Suppressor macrophage (primary cell): Measurements from ENCODE around the gene TBC1D5.
A peak's percentile ranks its signal among the peaks of the same experiment; 100 is the strongest.
"Not testable (repeated sequence)": the region's sequence is repeated elsewhere in the genome, so short reads cannot be mapped to it uniquely, and the experiment has no call there.

Experiments
- DNase-seq, 4 experiments: peaks; one replicate each; pipeline ENCODE4 v3.0.0-alpha.2; 2020 to 2022

The TBC1D5 gene

DNA sequence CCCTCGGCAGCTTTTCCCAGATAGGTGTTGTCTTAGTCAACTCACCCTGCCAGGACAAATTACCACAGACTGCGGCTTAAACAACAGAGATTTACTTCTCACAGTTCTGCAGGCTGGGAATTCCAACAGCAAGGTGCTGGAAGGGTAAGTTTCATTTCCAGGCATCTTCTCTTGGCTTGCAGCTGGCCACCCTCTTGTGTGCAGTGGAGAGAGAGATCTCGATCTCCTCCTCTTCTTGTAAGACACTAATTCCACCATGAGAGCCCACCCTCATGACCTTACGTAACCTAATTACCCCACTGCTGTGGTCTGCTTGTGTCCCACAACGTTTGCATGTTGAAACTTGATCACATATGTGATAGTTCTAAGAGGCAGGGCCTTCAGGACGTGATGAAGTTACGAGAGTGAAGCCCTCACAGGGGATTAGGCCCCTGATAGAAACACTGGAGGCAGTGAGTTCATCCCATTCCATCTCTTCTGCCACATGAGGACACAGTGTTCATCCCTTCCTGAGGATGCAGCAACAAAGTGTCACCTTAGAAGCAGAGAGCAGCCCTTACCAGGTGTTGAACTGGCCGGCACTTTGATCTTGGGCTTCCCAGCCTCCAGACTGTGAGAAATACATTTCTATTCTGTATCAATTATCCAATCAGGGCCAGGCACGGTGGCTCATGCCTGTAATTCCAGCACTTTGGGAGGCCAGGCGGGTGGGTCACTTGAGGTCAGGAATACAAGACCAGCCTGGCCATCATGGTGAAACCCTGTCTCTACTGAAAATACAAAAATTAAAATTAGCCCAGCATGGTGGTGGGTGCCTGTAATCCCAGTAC, 609.9 kb downstream of the TBC1D5 start:
- DNase-seq, result no peak

DNA sequence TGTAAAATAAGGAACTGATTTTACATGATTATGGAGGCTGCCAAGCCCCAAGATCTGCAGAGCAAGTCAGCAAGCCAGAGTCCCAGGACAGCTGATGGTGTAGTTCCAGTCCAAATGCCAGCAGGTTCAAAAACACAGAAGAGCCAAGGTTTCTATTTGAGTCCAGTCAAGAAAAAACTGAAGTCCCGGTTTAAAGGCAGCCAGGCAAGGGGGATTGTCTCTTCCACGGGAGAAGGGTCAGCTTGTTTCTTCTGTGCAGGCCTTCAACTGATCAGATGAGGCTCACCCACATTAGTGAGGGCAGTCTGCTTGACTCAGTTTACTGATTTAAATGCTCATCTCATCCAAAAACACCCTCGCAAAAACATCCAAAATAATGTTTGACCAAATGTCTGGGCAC, 611.5 kb downstream of the TBC1D5 start:
- no peak for DNase-seq

DNA sequence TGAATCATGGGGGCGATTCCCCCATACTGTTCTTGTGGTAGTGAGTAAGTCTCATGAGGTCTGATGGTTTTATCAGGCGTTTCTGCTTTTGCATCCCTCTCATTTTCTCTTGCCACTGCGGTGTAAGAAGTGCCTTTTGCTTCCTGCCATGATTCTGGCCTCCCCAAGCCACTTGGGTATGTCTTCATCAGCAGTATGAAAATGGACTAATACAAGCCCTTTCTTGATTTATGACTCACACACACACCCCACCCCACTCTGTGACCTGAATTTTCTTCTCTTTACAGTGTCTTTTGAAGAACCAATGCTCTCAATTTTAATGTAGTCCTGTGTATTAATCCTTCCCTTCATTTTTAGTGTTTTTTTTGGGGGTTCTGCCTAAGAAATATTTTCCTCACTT, 612.9 kb downstream of the TBC1D5 start:
- DNase-seq, result peak in 1 of 4 experiments; percentile 4

DNA sequence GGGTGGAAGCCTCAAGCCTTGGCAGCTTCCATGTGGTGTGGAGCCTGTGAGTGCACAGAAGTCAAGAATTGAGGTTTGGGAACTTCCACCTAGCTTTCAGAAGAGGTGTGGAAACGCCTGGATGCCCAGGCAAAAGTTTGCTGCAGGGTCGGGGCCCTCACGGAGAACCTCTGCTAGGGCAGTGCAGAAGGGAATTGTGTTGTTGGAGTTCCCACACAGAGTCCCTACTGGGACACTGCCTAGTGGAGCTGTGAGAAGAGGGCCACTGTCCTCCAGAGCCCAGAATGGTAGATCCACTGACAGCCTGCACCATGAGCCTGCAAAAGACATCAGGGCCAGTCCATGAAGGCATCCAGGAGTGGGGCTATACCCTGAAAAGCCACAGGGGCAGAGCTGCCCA, 613.8 kb downstream of the TBC1D5 start:
- DNase-seq, result not testable (repeated sequence)

DNA sequence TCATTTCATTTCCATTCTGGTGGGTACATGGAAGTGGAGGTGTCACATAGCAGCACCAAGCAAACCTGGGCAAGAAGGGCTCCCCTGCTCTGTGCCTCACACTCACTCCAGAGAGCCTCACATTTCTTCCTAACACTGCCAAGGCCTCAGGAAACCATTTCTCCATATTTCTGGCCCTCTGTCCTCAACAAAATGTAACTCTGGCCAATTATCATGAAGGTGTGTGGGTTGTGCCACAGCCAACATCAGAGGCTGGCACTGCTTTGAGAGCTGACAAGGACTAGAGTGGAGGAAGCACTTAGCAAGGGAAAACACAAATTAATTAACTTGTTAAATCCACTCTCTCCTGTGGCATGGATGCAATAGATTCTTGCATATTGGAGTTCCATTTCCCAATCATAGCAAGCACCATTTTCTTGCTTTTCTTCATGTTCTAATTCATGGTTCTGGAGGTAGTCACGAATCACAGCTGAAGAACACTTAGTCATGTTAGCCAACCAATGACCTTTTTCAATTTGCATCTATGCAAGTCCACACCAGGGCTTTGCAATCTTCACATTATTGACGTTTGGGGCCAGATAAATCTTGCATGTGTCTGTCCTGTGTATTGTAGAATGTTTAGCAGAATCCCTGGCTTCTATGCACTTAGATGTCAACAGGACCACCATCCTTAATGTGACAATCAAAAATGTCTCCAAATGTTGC, 616.5 kb downstream of the TBC1D5 start:
- no peak for DNase-seq

DNA sequence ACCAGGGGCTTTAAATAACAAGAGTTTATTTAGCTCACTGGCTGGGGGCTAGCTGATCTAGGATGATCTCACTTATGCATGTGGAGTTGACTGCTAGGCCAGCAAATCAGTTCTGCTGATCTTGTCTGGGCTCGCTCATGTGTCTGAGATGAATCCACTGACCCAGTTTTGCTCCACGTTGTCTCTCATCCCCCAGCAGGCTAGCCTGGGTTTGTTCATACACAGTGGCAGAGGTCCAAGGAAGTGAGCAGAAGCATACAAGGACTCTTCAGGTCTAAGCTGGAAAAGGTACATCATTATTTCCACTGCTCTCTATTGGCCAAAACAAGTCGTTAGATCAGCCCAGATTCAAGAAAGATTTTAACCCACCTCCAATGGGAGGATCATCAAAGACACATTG, 619.7 kb downstream of the TBC1D5 start:
- DNase-seq, result no peak

DNA sequence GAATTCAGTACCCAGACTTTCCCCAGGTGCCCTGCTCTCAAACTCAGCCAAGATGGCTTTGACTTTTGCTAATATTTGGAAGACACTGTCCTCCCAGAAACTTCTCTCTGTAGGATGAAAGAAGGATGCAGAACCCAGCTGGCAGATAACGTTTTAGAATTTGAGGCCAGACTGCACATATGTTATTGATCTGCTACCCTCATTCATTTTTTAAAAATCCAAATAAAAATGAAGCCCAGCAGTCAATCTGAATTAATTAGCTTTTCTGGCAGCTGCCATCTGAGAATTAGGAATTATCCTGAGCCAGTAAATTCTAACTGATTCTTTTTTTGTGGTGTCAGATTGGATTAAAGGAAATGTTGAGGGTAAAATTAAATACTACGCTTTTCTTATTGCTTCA, 621.1 kb downstream of the TBC1D5 start:
- no peak for DNase-seq

DNA sequence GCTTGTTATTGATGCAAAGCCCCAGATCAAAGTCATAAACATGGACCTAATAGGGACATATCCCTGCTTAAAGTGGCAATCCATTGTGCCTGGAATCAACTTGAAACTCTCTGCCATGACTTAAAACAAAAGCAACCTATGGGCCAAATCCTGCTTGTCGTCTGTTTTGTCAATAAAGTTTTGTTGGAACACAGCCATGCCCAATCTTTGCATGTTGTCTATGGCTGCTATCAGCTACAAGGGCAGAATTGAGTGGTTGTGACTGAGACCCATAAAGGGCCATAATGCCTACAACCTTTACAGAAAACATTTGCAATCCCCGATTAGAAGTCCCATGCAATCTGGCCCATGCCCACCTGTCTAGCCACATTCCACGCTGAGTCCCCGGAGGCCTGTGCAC, 622.3 kb downstream of the TBC1D5 start:
- DNase-seq, result no peak

DNA sequence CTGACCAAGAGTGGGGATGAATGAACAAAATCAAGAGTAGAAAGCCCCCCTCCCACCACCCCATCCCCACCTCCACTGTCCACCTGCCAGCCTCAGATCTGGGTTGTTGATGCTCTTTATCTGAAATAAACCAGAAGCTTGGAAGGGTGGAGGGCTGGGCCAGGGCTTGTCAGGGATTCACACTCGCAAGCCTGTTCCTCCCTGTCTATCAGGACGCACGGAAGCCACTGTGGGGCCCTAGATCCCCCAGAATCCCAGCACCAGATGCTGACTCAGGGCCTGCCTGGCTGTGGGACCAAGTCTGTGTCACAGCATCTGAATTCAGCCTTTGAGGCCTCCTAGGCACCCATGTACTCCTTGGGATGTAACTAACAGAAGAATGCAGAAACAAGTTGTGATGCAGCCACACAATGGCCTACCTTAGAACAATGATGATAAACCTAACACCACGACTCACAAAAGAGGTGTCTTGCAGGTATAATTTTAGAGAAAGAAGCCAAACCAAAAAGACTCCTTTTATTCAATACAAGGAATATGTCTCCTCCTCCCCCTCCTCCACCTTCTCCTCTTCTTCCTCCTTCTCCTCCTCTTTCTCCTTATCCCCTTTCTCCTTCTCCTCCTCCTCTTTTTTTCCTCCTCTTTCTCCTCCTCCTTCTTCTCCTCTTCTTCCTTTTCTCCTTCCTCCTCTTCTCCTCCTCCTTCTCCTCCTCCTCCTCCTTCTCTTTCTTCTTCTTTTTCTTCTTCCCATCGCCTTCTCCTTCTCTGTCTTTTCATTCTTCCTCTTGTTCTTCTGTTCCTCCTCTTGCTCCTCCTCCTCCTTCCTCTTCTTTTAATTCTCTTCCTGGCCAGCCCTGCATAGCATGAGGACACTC, 623.0 kb downstream of the TBC1D5 start:
- no peak for DNase-seq

DNA sequence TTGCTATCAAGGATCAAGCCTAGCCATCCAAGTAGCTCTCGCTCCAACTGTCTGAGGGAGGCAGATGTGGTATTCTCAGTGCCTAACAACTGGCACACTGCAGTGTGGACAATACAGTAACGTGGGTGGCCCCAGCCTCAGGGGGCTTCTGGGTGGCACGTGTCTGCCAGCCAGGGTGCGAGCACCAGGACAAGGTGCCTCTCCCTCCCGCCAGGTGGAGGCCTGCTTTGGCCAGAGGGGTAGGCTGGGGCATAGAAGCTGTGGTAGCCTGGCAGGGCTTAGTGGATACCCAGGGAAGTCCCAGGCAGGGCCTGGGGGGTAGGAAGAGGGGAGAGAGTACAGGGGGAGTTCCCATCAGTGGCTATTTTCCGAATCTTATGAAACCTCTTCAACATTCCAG, 623.7 kb downstream of the TBC1D5 start:
- no peak for DNase-seq

DNA sequence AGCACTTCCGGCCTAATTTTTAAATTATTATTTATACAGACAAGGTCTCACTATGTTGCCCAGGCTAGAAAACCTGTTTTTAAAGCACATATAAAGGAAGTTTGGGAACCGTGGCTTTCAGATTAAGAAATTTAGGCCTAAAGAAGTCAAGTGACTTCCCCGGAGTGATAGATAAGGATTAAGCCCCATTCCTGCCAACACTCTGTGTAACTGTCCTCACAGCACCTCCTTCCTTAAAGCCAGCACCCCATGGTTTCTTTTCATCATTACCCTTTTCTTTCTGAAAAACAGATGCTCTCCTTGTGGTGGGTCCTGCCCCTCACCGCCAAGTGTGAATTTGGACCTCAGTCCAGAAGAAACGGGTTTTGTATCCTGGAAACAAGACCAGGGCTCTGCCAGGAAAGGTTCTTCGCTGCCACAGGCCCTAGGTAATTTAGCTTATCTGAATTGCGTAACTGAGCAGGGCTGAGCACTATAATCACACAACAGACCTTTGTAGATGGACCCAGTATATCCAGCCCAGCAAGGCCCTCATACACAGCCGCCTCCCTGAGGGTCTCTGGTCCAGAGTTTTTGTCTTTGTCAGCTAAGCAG, 626.3 kb downstream of the TBC1D5 start:
- no peak for DNase-seq

DNA sequence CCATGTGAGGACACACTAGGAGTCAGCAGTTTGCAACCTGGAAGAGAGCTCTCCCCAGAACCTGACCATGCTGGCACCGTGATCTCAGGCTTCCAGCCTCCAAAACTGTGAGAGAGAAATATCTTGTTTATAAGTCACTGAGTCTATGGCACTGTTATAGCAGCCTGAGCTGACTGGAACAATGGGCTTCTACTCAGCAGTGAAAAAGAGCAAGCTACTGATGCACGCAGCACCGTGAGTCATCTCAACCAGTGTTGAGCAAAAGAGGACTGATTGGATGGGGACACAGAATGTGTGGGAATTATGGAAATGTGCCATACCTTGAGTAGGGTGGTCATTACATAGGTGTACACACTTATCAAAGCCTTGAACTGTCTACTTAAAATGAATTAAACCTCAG, 627.2 kb downstream of the TBC1D5 start:
- no peak for DNase-seq

DNA sequence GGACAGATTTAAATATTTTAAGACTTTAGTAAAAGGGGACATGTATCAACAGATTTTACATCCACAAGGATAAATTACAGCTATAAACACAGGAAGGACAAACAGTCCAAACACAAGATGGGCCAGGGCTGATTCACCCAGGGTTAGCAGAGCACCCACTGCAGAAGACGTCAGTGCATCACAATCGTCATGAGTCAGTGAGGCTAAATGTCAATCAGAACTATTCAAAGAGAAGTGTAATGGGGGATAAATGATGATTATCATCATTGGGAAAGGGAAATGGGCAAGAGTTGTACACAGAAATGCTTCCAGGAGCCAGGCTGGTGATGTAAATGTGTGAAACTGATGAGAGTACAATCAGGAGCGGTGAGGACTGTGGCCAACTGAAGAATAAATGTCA, 630.8 kb downstream of the TBC1D5 start:
- no peak for DNase-seq

DNA sequence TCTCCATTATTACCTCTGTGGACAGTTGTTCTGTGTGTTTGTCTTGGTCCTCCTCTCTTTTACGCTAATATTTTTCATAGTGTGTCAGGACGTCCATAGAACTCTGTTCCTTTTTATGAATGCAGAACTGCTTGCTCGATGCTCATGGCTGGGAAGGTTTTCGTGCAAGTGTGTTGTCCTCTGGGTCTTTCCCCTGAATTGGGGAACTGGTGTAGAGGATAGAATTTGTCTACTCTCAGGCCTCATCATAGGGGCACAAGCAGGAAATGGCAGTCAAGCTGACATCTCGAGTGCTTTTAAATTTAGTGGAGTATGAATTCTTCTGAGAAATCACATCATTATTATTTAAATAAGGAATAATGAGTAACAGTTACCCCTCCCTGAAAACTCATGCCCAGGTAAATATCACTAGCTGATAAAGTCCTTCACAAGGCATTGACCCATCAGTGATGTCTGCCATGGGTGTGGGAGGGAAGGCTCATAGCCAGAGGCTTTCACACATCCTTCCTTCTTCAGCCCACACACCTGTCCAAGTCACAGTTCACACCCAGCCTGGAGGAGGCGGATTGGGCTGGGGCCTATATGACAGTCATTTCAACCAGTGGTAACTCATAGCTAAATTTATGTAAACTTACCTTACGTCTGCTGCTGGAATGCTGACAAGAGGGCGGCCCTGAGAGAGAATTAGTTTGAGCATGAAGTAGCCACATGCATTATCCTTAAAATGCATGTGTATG, 631.6 kb downstream of the TBC1D5 start:
- DNase-seq, result peak; percentile 63 to 79 (median 72)
